H1 (cell line): ENCODE results near the gene DCTN2. TPM values are rescaled to one million over a fixed set of nuclear protein-coding genes. Genes with fewer than 3 reads are reported as not detected.

ENCODE experiments used
- CTCF ChIA-PET: fragments of 300-600 bp; sonication (Branson Sonifier 250); formaldehyde crosslinking; loops from one replicate; lab custom pipeline; 2021; ENCODE audit not compliant: partially characterized antibody; lab: Charles Lee
- POLR2A ChIA-PET: fragments of 300-600 bp; sonication (Branson Sonifier 250); formaldehyde crosslinking; loops from one replicate; lab custom pipeline; 2021; ENCODE audit warnings: inconsistent platforms; ENCODE audit not compliant: partially characterized antibody; lab: Charles Lee
- DNase-seq, 2 experiments: peaks; one replicate each; pipeline versions ENCODE4 v3.0.0 to v3.0.0-alpha.2; 2010 to 2022; ENCODE audit warnings: low spot score in 2 of 2, low read depth in 1 of 2, mixed read lengths in 1 of 2
- FAIRE-seq: peaks from 2 replicates; lab custom pipeline; 2011; peaks lifted over from hg19 to GRCh38; lab: Jason Lieb, UNC
- H2AFZ ChIP-seq: 2 replicates; pipeline ENCODE4 v1.8.1; 2012; ENCODE audit warnings: low read length, inconsistent platforms
- H2AK5ac ChIP-seq: 2 replicates; pipeline ENCODE4 v1.6.1; 2013; ENCODE audit warnings: low read depth, low read length
- H2BK120ac ChIP-seq: replicated peaks from 2 replicates; pipeline ENCODE3; 2013; ENCODE audit warnings: low read depth, low read length, inconsistent platforms
- H2BK12ac ChIP-seq: 2 replicates; pipeline ENCODE4 v1.6.1; 2013; ENCODE audit warnings: low read depth, low read length
- H2BK15ac ChIP-seq: 2 replicates; pipeline ENCODE4 v1.6.1; 2013; ENCODE audit warnings: low read length
- H2BK20ac ChIP-seq: 2 replicates; pipeline ENCODE4 v1.6.1; 2013; ENCODE audit warnings: low read length
- H2BK5ac ChIP-seq: 2 replicates; pipeline ENCODE4 v1.6.1; 2013; ENCODE audit warnings: low read depth, low read length
- H3K14ac ChIP-seq: 2 replicates; pipeline ENCODE4 v1.6.1; 2013; ENCODE audit warnings: inconsistent platforms; ENCODE audit not compliant: insufficient read length
- H3K18ac ChIP-seq: 2 replicates; pipeline ENCODE4 v1.6.1; 2013; ENCODE audit warnings: low read length; ENCODE audit errors: extremely low read depth
- H3K23ac ChIP-seq: 2 replicates; pipeline ENCODE4 v1.6.1; 2013; ENCODE audit warnings: inconsistent platforms; ENCODE audit not compliant: insufficient read length
- H3K23me2 ChIP-seq: 2 replicates; pipeline ENCODE4 v1.6.1; 2013; ENCODE audit warnings: low read depth, low read length
- H3K27ac ChIP-seq: 2 replicates; pipeline ENCODE4 v1.6.1; 2011; ENCODE audit warnings: low read depth, low read length, inconsistent platforms
- H3K27me3 ChIP-seq, 4 experiments: replicated peaks in 1 of 4; 1 replicate in 1 of 4; 2 replicates in 3 of 4; pipeline versions ENCODE4 v1.6.1 to v1.8.1; 2011 to 2013; ENCODE audit warnings: low read length in 3 of 4, mild to moderate bottlenecking in 3 of 4, inconsistent platforms in 2 of 4, mixed read lengths in 2 of 4, moderate library complexity in 1 of 4; ENCODE audit not compliant: control insufficient read depth in 3 of 4, insufficient read depth in 3 of 4; ENCODE audit errors: extremely low read depth in 1 of 4
- H3K36me3 ChIP-seq, 4 experiments: 2 replicates each; pipeline versions ENCODE4 v1.6.1 to v1.8.1; 2011 to 2013; ENCODE audit warnings: mild to moderate bottlenecking in 4 of 4, low read length in 3 of 4, moderate library complexity in 2 of 4, control low read depth in 1 of 4, inconsistent platforms in 1 of 4; ENCODE audit not compliant: insufficient read depth in 4 of 4, control insufficient read depth in 2 of 4
- H3K4ac ChIP-seq: replicated peaks from 2 replicates; pipeline ENCODE3; 2013; ENCODE audit warnings: low read length, low read depth, mixed read lengths, inconsistent platforms; ENCODE audit not compliant: insufficient read length
- H3K4me1 ChIP-seq, 4 experiments: replicated peaks in 1 of 4; 1 replicate in 1 of 4; 2 replicates in 3 of 4; pipeline versions ENCODE4 v1.6.1 to v1.8.1; 2011 to 2013; ENCODE audit warnings: low read length in 3 of 4, inconsistent platforms in 2 of 4, mixed read lengths in 1 of 4; ENCODE audit not compliant: insufficient read depth in 4 of 4, control insufficient read depth in 3 of 4
- H3K4me2 ChIP-seq, 2 experiments: 2 replicates each; pipeline versions ENCODE4 v1.6.1 to v1.8.1; 2011 to 2013; ENCODE audit warnings: low read depth in 2 of 2, low read length in 2 of 2, control low read depth in 1 of 2, inconsistent platforms in 1 of 2, mild to moderate bottlenecking in 1 of 2; ENCODE audit not compliant: insufficient read depth in 1 of 2
- H3K4me3 ChIP-seq, 4 experiments: fragments of 200-600, 300-600 bp in 1 of 4; sonication (generic), shearing (Covaris generic), sonication (Bioruptor Twin) in 1 of 4; 2 replicates each; pipeline versions ENCODE4 v1.5.1 to v1.8.1; 2011 to 2016; ENCODE audit warnings: low read length in 4 of 4, low read depth in 3 of 4, control low read depth in 2 of 4, inconsistent platforms in 2 of 4, mild to moderate bottlenecking in 2 of 4, mixed read lengths in 1 of 4, moderate library complexity in 1 of 4; ENCODE audit not compliant: insufficient read depth in 2 of 4; ENCODE audit errors: extremely low read depth in 1 of 4
- H3K56ac ChIP-seq: replicated peaks from 2 replicates; pipeline ENCODE3; 2013; ENCODE audit warnings: low read depth, mild to moderate bottlenecking, mixed read lengths, low read length, inconsistent platforms; ENCODE audit not compliant: insufficient read length
- H3K79me1 ChIP-seq: 2 replicates; pipeline ENCODE4 v1.6.1; 2013; ENCODE audit warnings: low read depth, low read length, control low read depth
- H3K79me2 ChIP-seq, 2 experiments: 2 replicates each; pipeline versions ENCODE4 v1.6.1 to v1.8.1; 2012 to 2013; ENCODE audit warnings: low read length in 2 of 2, mild to moderate bottlenecking in 2 of 2, inconsistent platforms in 1 of 2; ENCODE audit not compliant: insufficient read depth in 2 of 2, control insufficient read depth in 1 of 2
- H3K9ac ChIP-seq, 4 experiments: replicated peaks in 1 of 4; 1 replicate in 1 of 4; 2 replicates in 3 of 4; pipeline versions ENCODE4 v1.6.1 to v1.8.1; 2011 to 2013; ENCODE audit warnings: low read depth in 3 of 4, low read length in 3 of 4, control low read depth in 2 of 4, mild to moderate bottlenecking in 2 of 4, moderate library complexity in 2 of 4, inconsistent platforms in 1 of 4; ENCODE audit errors: extremely low read depth in 1 of 4
- H3K9me3 ChIP-seq, 2 experiments: 2 replicates each; pipeline versions ENCODE4 v1.6.1 to v1.8.1; 2012 to 2013; ENCODE audit warnings: mild to moderate bottlenecking in 2 of 2, moderate library complexity in 2 of 2, control low read depth in 1 of 2, inconsistent platforms in 1 of 2, low read depth in 1 of 2, low read length in 1 of 2, mixed read lengths in 1 of 2; ENCODE audit not compliant: insufficient read depth in 2 of 2
- H4K20me1 ChIP-seq, 2 experiments: replicated peaks in 1 of 2; 2 replicates each; pipeline versions ENCODE3 to v1.8.1; 2011 to 2013; ENCODE audit warnings: inconsistent platforms in 2 of 2, low read length in 2 of 2, mild to moderate bottlenecking in 1 of 2; ENCODE audit not compliant: insufficient read depth in 2 of 2, control insufficient read depth in 1 of 2
- H4K5ac ChIP-seq: 2 replicates; pipeline ENCODE4 v1.6.1; 2013; ENCODE audit warnings: low read length, low read depth, mixed read lengths, inconsistent platforms; ENCODE audit not compliant: insufficient read length
- H4K8ac ChIP-seq: 2 replicates; pipeline ENCODE4 v1.8.0; 2013; ENCODE audit warnings: mild to moderate bottlenecking, moderate library complexity, low read length, inconsistent platforms; ENCODE audit not compliant: insufficient read depth; ENCODE audit errors: extremely low read depth
- H4K91ac ChIP-seq: replicated peaks from 2 replicates; pipeline ENCODE3; 2013; ENCODE audit warnings: low read length, mixed read lengths, inconsistent platforms; ENCODE audit not compliant: insufficient read length
- CREB1 ChIP-seq: IDR thresholded peaks from 2 replicates; pipeline ENCODE4 v1.6.1; 2012; ENCODE audit warnings: inconsistent platforms
- JUND ChIP-seq: IDR thresholded peaks from 2 replicates; pipeline ENCODE4 v1.6.1; 2011; ENCODE audit warnings: mild to moderate bottlenecking, improper control_type of control experiment, low read length
- KDM5A ChIP-seq: fragments of 200-600 bp; IDR thresholded peaks from 2 replicates; pipeline ENCODE4 v1.7.1; 2012; ENCODE audit warnings: mild to moderate bottlenecking, low read length, inconsistent platforms, mixed read lengths
- RBBP5 ChIP-seq: IDR thresholded peaks from 2 replicates; pipeline ENCODE4 v1.7.1; 2012; ENCODE audit warnings: low read depth, mild to moderate bottlenecking, inconsistent platforms, low read length, moderate library complexity, borderline replicate concordance
- RNF2 ChIP-seq: fragments of 200-900, 300-1000 bp; sonication (generic); IDR thresholded peaks from 2 replicates; pipeline ENCODE4 v1.7.1; 2016; ENCODE audit warnings: borderline replicate concordance, low read depth, mild to moderate bottlenecking, antibody characterized with exemption, low read length; ENCODE audit not compliant: poor library complexity, severe bottlenecking; ENCODE audit errors: missing control alignments
- SIN3A ChIP-seq, 2 experiments: IDR thresholded peaks in 1 of 2; conservative IDR thresholded peaks in 1 of 2; 2 replicates each; pipeline ENCODE4 v1.6.1; 2011 to 2012; ENCODE audit warnings: low read length in 2 of 2, improper control_type of control experiment in 1 of 2, low read depth in 1 of 2, mild to moderate bottlenecking in 1 of 2
- SIX5 ChIP-seq: IDR thresholded peaks from 2 replicates; pipeline ENCODE4 v1.6.1; 2011; ENCODE audit warnings: mild to moderate bottlenecking, low read depth, low read length
- SP1 ChIP-seq: IDR thresholded peaks from 2 replicates; pipeline ENCODE4 v1.6.1; 2011; ENCODE audit warnings: low read depth, low read length
- SUZ12 ChIP-seq: fragments of 200-600 bp; sonication (generic); IDR thresholded peaks from 2 replicates; pipeline ENCODE4 v1.6.1; 2012; ENCODE audit warnings: mild to moderate bottlenecking, inconsistent platforms, low read length, moderate library complexity, mixed read lengths
- WGBS, 2 experiments: shearing (Covaris generic) in 1 of 2; methylation state at CpG; one replicate each; pipeline versions ENCODE4 v1.1.6 to v1.1.7; 2013 to 2015; ENCODE audit warnings: low lambda C conversion rate in 2 of 2, mixed read lengths in 2 of 2, inconsistent platforms in 1 of 2, low coverage in 1 of 2, missing lambda C conversion rate in 1 of 2; ENCODE audit not compliant: insufficient replicate concordance in 2 of 2, insufficient coverage in 1 of 2, insufficient read length in 1 of 2; ENCODE audit errors: extremely low coverage in 1 of 2, missing lambda C conversion rate in 1 of 2; 5-methylcytosine and 5-hydroxymethylcytosine counted together
- polyA plus RNA-seq, 7 experiments: library from polyadenylated mRNA; depleted of rRNA in 3 of 7; stranded (reverse) in 5 of 7; unstranded in 2 of 7; fragments of >200 nt in 5 of 7; fragments of 200-250 nt in 2 of 7; gene quantifications; 1 replicate in 5 of 7; 2 replicates in 1 of 7; 4 replicates in 1 of 7; pipeline versions ENCODE4 v1.2.1 to v1.2.3, GENCODE V29; 2011 to 2013; ENCODE audit warnings: missing spikeins in 2 of 7, mixed read lengths in 2 of 7
- total RNA-seq: library from RNA; stranded (reverse); fragmentation: NEBNext Ultra II Directional; extraction: Animal tissue kit (Norgen Biotek cat#: 25700); gene quantifications from 2 replicates; pipeline ENCODE4 v1.2.1, GENCODE V29; 2021
- TF ChIP-seq, protein P1 (sequence below), 3 experiments: IDR thresholded peaks; 1 replicate in 2 of 3; 2 replicates in 1 of 3; pipeline versions ENCODE4 v1.5.1 to v1.6.1; 2011; ENCODE audit warnings: low read length in 3 of 3, mild to moderate bottlenecking in 3 of 3, inconsistent platforms in 2 of 3, low read depth in 1 of 3, moderate library complexity in 1 of 3; ENCODE audit not compliant: insufficient read depth in 1 of 3; ENCODE audit errors: control extremely low read depth in 1 of 3

The DCTN2 gene
- total and polyA plus RNA-seq, 2 of the 8 experiments (the other 6 are each of a cell fraction or from before 2014, with no cell fraction given): 90.3 to 91.9 TPM

DNA sequence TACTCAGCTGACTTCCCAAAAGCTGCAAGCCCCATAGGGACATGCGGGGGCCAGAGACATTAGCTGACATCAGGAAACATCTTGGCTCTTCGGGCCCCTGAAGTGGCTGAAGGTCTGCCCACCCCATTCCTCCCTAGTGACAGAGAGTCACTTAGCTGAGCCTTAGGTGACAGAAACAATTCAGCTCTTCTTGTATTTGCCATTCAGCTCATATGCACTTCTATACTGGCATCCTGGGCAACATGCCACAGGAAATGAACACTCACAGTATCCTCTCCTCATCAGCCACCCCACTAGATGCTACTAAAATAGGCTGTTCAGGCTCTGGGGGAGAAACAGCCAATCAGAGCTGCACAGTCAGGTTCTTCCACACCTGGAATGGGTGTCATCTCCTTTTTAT, 3.4 kb downstream of the DCTN2 start:
- H3K23me2 ChIP-seq: peaks cover 6% of the 10 kb centered on the region
- POLR2A ChIA-PET: interaction anchor here (1.0 to 6.6 kb wide), 3 partner anchors 12 to 25 kb away, joined by 6 to 65 read pairs (median 55); partner anchors contain the start of gene DDIT3

More for the DNA sequence above, 3.4 kb downstream of the DCTN2 start:
- no peak overlapping the region for H2BK12ac ChIP-seq
- H2BK5ac ChIP-seq: no peak overlapping the region
- H2AK5ac ChIP-seq: no peak overlapping the region
- no peak overlapping the region for H4K8ac ChIP-seq
- no peak overlapping the region; the same call in 1 of the 2 replicates for H3K27ac ChIP-seq
- no peak overlapping the region for H3K56ac ChIP-seq
- peak overlapping the region in 1 of 4 experiments; percentile 24; a peak in 1 of 7 replicates for H3K9ac ChIP-seq
- WGBS, 2 experiments: 93% methylated on average over 2 of the region's 2 CpGs; no CpG with 5 or more reads in 1 of the 2 experiments
- H2BK120ac ChIP-seq: no peak overlapping the region
- H3K79me2 ChIP-seq: peaks cover 4 to 25% of the 10 kb centered on the region in 2 experiments; a peak in 3 of 4 replicates
- H3K4me3 ChIP-seq: no peak overlapping the region
- H4K91ac ChIP-seq: no peak overlapping the region
- no peak overlapping the region for H3K4me2 ChIP-seq
- no peak for TF ChIP-seq JUND
- TF ChIP-seq RNF2: no peak
- no peak for TF ChIP-seq CREB1
- TF ChIP-seq RBBP5: no peak
- no peak for TF ChIP-seq SUZ12
- no peak for TF ChIP-seq KDM5A
- TF ChIP-seq, protein P1, sequence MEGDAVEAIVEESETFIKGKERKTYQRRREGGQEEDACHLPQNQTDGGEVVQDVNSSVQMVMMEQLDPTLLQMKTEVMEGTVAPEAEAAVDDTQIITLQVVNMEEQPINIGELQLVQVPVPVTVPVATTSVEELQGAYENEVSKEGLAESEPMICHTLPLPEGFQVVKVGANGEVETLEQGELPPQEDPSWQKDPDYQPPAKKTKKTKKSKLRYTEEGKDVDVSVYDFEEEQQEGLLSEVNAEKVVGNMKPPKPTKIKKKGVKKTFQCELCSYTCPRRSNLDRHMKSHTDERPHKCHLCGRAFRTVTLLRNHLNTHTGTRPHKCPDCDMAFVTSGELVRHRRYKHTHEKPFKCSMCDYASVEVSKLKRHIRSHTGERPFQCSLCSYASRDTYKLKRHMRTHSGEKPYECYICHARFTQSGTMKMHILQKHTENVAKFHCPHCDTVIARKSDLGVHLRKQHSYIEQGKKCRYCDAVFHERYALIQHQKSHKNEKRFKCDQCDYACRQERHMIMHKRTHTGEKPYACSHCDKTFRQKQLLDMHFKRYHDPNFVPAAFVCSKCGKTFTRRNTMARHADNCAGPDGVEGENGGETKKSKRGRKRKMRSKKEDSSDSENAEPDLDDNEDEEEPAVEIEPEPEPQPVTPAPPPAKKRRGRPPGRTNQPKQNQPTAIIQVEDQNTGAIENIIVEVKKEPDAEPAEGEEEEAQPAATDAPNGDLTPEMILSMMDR (IDR thresholded peaks at IDR 0.05; ENCODE audit: control extremely low read depth in 1 of 3, insufficient read depth in 1 of 3, low read depth in 1 of 3, low read length in 3 of 3): no peak
- TF ChIP-seq SP1: no peak
- no peak for TF ChIP-seq SIX5
- no peak for TF ChIP-seq SIN3A (conservative IDR thresholded peaks at IDR 0.05 in 1 of 2, IDR thresholded peaks at IDR 0.05 in 1 of 2; ENCODE audit: low read depth in 1 of 2, low read length in 2 of 2)
- peaks cover 0 to 9% (median 4%) of the 10 kb centered on the region in 4 experiments; a peak in 4 of 7 replicates for H3K4me1 ChIP-seq
- H3K36me3 ChIP-seq: peaks cover 0 to 9% (median 5%) of the 10 kb centered on the region in 4 experiments; a peak in 6 of 8 replicates
- H3K14ac ChIP-seq: no peak overlapping the region
- FAIRE-seq (no peak), DNase-seq (no peak)
- CTCF ChIA-PET: no interaction called here
- H3K27me3 ChIP-seq: peaks cover 0 to 2% (median 2%) of the 10 kb centered on the region in 4 experiments; a peak in 2 of 7 replicates
- H2AFZ ChIP-seq: no peak overlapping the region
- no peak overlapping the region for H4K5ac ChIP-seq
- no peak overlapping the region for H3K23ac ChIP-seq
- no peak overlapping the region for H2BK20ac ChIP-seq
- peaks cover 2 to 14% of the 10 kb centered on the region in 2 experiments for H4K20me1 ChIP-seq
- H3K18ac ChIP-seq: no peak overlapping the region
- no peak overlapping the region for H3K4ac ChIP-seq
- H2BK15ac ChIP-seq: no peak overlapping the region
- H3K9me3 ChIP-seq: no peaks in the 10 kb centered on the region
- H3K79me1 ChIP-seq: peaks cover 8% of the 10 kb centered on the region; the same call in 1 of the 2 replicates
